K562 treated with DMSO at 1 percent for 12 hours (cell line): Measurements from ENCODE around the gene NAGA. TPM values are rescaled to one million over a fixed set of nuclear protein-coding genes. Genes with fewer than 3 reads are reported as not detected.

Source experiments
- total RNA-seq: library from RNA; unstranded; fragments of 300-600 nt; gene quantifications from 2 replicates; pipeline ENCODE4 v1.2.3, GENCODE V29; 2022; ENCODE audit not compliant: insufficient read depth

The NAGA gene
- 27.8 and 42.6 TPM in 2 replicates for total RNA-seq

DNA sequence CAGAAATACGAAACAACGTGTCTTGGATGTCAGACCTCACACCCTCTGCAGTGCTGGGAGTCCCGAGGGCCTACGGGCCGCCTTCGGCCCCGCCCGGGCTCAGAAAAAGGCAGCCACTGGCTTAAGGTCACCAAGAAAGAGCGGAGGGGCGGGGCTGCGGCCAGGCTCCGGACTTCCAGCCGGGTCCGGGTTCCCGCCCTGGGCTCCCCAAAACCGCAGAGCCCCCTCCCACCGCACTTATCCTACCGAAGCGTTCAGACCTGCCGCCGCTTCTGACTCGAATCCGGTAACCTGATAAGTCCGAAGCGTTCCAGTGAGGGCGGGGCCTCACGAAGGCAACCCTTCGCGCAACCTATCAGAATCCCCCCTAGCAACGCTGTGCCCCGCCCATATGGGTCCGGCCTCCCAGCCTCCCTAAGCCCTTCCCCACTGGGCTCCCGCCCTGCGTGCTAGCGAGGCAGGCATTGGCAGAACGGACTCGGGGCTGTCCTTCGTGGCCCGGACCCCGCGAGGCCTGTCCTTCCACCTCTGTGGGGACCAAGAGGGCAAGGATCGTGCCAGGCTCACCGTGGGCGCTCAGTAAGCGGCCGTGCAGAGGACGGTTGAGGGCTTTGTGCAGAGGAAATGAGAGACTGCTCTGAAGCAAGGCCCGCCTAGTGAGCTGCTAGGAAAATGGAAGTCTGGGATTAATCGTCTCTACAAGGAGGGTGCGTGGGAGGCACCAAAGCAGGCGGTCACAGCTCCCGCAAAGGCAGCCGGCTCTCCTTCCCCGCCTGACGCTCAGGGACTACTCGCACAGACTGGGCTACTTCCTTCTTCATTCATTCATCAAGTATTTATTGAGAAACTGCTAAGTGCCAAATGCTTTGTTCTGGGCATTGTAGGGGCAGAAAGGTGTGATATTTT is at the start of gene NAGA:
Gene NAGA (minus strand): TSS at position 296 of the 906 bp plus-strand sequence. CDS start 515 bp downstream, outside the sequence.

DNA sequence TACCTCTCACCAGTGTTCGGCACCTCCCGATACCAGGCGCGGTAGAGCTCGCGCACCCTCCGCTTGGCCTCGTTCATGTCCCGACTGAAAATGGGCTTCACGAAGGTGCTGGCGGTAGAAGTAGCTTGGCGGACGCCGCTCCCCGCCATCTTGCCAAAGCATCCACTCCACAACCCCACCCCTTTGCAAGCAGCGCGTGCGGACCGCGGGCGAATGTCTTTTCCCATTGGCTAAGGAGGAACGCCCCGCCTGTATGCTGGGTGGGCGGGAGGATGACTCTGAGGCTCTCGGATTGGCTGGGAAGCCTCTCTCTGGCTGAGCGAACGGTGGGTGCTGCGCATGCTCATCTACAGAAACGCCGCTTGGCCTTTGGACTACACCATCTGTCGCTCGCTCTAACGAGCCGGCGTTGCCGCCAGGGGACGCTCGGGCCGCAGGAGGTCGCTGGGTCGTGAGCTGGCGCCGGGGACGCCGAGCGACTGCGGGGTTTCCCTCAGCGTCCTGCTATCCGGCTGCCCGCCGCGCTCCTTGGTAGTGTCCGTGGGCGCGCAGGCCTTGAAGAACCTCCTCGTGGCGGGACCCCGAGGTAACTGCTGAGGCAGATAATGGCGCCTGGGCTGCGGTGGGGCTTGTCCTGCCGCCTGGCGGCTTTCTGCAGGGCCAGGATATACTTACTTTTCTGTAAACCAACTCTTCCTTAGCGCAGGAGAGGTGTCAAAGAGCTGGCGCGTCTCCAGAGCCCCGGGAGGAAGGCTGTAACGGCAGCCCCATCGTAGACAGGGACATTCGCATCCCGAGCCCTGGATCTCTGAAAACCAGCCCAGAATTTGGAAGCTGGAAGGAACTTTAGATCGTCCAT is 20.2 kb upstream of the NAGA start, which contains the start of gene NDUFA6:
Gene NDUFA6 (minus strand): TSS at position 177 of the 859 bp plus-strand sequence. CDS start 28 bp downstream, at position 149.

DNA sequence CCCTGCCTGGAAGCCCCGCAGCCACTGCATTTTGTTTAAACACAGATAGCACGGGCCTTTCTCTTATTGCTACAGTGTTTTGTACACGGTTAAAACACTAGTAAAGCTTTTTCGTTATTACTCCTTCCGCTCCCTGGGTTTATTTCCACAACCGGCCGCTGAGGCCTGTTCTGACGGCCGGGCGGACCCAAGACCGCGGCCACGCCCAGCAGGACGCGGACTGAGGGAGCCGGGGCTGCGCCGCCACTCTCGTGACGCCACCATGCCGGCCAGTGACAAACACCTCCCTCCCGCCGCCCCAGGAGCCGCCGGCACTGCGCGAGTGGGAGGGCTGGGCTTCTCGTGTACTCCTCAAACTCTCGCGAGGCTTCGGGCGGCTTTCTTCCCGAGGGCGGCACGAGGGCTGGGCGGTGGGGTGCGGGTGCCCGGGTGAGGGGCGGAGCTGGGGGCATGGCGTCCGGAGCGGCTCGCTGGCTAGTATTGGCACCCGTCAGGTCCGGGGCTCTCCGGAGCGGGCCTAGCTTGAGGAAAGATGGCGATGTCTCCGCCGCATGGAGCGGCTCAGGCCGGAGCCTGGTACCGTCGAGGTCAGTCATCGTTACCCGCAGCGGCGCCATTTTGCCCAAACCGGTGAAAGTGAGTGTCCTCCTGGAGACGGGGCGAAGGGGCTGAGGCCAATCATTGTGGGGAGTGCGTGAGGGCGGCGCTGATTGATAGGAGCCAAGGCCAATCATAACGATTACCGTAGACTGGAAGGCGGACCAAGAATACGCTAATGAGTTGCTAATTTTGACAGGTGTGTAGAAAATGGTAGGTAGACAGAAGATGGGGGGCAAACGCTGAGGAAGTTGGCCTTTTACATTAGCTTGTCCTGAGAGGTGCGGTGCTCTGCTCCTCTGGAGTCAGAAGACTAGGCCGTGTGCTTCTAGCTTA is 9.0 kb upstream of the NAGA start, which contains the start of gene SMDT1:
Gene SMDT1 (plus strand): TSS at position 382 of the 933 bp plus-strand sequence. CDS start 69 bp downstream, at position 451.

DNA sequence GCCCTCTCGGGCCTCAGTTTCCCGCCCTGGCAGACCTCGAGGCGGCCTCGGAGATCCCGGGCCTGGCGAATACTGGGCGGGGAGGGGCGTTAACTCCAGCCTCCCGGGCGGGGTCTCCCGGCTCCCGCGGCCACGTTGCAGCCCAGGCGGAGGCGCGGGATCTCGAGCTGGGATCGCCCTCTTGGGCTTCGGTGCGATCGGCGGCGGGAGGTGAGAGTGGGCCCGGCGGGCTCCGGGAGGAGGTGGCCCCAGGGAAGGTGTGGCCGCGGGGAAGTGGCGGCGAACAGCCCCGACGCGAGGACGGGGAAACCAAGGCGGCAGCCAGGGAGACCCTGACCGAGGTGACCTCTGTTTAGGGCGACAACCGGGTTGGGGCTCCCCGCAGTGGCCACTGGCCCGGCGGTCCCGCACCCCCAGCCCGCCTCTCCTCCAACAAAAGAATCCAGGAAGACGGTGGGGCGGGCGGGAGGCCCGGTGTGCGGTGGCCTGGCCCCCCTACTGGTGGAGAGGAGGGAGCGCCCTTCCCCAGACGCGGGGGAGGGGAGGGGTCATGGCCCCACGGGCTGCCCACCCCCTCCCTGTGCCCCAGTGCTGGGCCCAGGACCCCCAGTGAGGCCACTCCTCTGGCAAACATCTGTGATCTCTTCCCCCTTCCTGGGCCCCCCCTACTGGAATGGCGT is 3.7 kb upstream of the NAGA start, which contains the start of gene PHETA2:
Gene PHETA2 (plus strand): TSS at position 117 of the 680 bp plus-strand sequence. CDS start 3,046 bp downstream, outside the sequence.

Other genes starting within 250 kb of the NAGA start
- 44.6 and 89.9 TPM in 2 replicates for gene SREBF2, start 237.7 kb downstream of the NAGA start, total RNA-seq
- gene SHISA8, start 155.7 kb downstream of the NAGA start, total RNA-seq = 1.3 and 1.4 TPM in 2 replicates
- 0.39 and 1.6 TPM in 2 replicates for gene TNFRSF13C, start 144.0 kb downstream of the NAGA start, total RNA-seq
- 32.4 and 40.9 TPM in 2 replicates for gene CENPM, start 123.7 kb downstream of the NAGA start, total RNA-seq
- not detected in 2 replicates for gene SEPTIN3, start 101.4 kb downstream of the NAGA start, total RNA-seq
- gene WBP2NL, start 72.0 kb downstream of the NAGA start, total RNA-seq = not detected in 2 replicates
- gene PHETA2, start 3.4 kb upstream of the NAGA start, total RNA-seq = not detected in 2 replicates
- gene SMDT1, start 8.9 kb upstream of the NAGA start, total RNA-seq = 55.6 and 82.6 TPM in 2 replicates
- gene NDUFA6, start 20.0 kb upstream of the NAGA start, total RNA-seq = 56.4 and 77.8 TPM in 2 replicates
- 0.28 TPM in 1 of 2 replicates, not detected in the other for gene CYP2D6, start 60.0 kb upstream of the NAGA start, total RNA-seq
- gene TCF20, start 199.8 kb upstream of the NAGA start, total RNA-seq = 6.0 and 20.4 TPM in 2 replicates